GM21381 (cell line): ENCODE results near the gene OR2L8.
A peak's percentile ranks its signal among the peaks of the same experiment; 100 is the strongest.

Experiments used
- ATAC-seq: cut with Tn5 transposase; IDR thresholded peaks from one replicate; pipeline ENCODE4 v1.9.1; 2021; ENCODE audit warnings: mild to moderate bottlenecking, moderate library complexity; ENCODE audit not compliant: unreplicated experiment

Gene OR2L8

GRCh38 chr1:247948558-247948957 is at the start of gene OR2L8:
OR2L8 (plus strand) TSS chr1:247948858; CDS start chr1:247948858, 0 bp downstream.
- no peak for ATAC-seq

- no peak for ATAC-seq
These were observed 44.5 kb upstream of the OR2L8 start for GRCh38 chr1:247904122-247904521.

GRCh38 chr1:247905181-247905580 is 43.5 kb upstream of the OR2L8 start:
- no peak for ATAC-seq

GRCh38 chr1:247905910-247906503 is 42.7 kb upstream of the OR2L8 start:
- ATAC-seq = no peak

GRCh38 chr1:247906504-247907047 is 42.1 kb upstream of the OR2L8 start:
- ATAC-seq = no peak

- ATAC-seq = no peak
These were observed 39.9 kb upstream of the OR2L8 start for GRCh38 chr1:247908766-247909165.

GRCh38 chr1:247913786-247914185 is 34.9 kb upstream of the OR2L8 start:
- no peak for ATAC-seq

GRCh38 chr1:247914941-247915662 is 33.6 kb upstream of the OR2L8 start:
- ATAC-seq = no peak

GRCh38 chr1:247919952-247920351 is 28.7 kb upstream of the OR2L8 start, which contains the start of gene OR2T8:
OR2T8 (plus strand) TSS chr1:247920252; CDS start chr1:247921018, 766 bp downstream.
- ATAC-seq = no peak

GRCh38 chr1:247923941-247924340 is 24.7 kb upstream of the OR2L8 start:
- ATAC-seq = no peak

- ATAC-seq = no peak
These were observed 23.8 kb upstream of the OR2L8 start, which contains the start of gene OR2AJ1 for GRCh38 chr1:247924868-247925267. OR2AJ1 (plus strand) TSS chr1:247924889; CDS start chr1:247933769, 8,880 bp downstream.

GRCh38 chr1:247933989-247934388 is 14.7 kb upstream of the OR2L8 start:
- no peak for ATAC-seq

GRCh38 chr1:247935781-247936180 is 12.9 kb upstream of the OR2L8 start:
- no peak for ATAC-seq

GRCh38 chr1:247936415-247936814 is 12.2 kb upstream of the OR2L8 start:
- no peak for ATAC-seq

GRCh38 chr1:247936965-247937734 is 11.5 kb upstream of the OR2L8 start:
- ATAC-seq = peak; percentile 99

- ATAC-seq = no peak
These were observed 6.0 kb upstream of the OR2L8 start for GRCh38 chr1:247942624-247943023.

- no peak for ATAC-seq
These were observed 4.8 kb downstream of the OR2L8 start for GRCh38 chr1:247953408-247953807.

- ATAC-seq = no peak
These were observed 13.1 kb downstream of the OR2L8 start for GRCh38 chr1:247961791-247962190.

GRCh38 chr1:247962911-247963588 is 14.4 kb downstream of the OR2L8 start:
- no peak for ATAC-seq

GRCh38 chr1:247964933-247965332 is 16.3 kb downstream of the OR2L8 start, which contains the start of gene OR2AK2:
OR2AK2 (plus strand) TSS chr1:247965233; CDS start chr1:247965377, 144 bp downstream.
- ATAC-seq = no peak
